ENCODE data around the gene GPR149. TPM values are rescaled to one million over a fixed set of nuclear protein-coding genes. Genes with fewer than 3 reads are reported as not detected.

GPR149 gene
- not detected in 2 replicates for total RNA-seq

GRCh38 chr3:154430014-154430413 lies at the start of gene GPR149:
TSS of gene GPR149 (minus strand) at chr3:154430190. CDS start at chr3:154429615, 575 bp downstream.

GRCh38 chr3:154323891-154324738 lies 105.9 kb downstream of the GPR149 start, which contains the start of gene DHX36:
TSS of gene DHX36 (minus strand) at chr3:154324487. CDS start at chr3:154324416, 71 bp downstream.

Other genes starting within 250 kb of the GPR149 start
- gene DHX36, start 105.7 kb downstream of the GPR149 start, total RNA-seq, result 35.1 and 47.7 TPM in 2 replicates

Measured in endothelial cell of coronary artery (primary cell).